CD14-positive monocyte (primary cell): ENCODE data around the gene B4GALT6. TPM values are rescaled to one million over a fixed set of nuclear protein-coding genes. Genes with fewer than 3 reads are reported as not detected.

ENCODE experiments used
- DNase-seq, 3 donors: peaks; one replicate each; pipeline ENCODE4 v3.0.0-alpha.2; 2011 to 2022
- H2AFZ ChIP-seq: 2 replicates; pipeline ENCODE4 v1.6.0; 2012; ENCODE audit warnings: mild to moderate bottlenecking, low read depth, low read length, inconsistent platforms; ENCODE audit not compliant: insufficient read depth, poor library complexity, severe bottlenecking
- H3K27ac ChIP-seq, 2 donors: 1 replicate in 1 of 2; 2 replicates in 1 of 2; pipeline ENCODE4 v1.5.1; 2012 to 2013; ENCODE audit warnings: low read length in 2 of 2, control low read depth in 1 of 2, inconsistent platforms in 1 of 2, low read depth in 1 of 2, mild to moderate bottlenecking in 1 of 2
- H3K27me3 ChIP-seq, 2 donors: one replicate each; pipeline versions ENCODE4 v1.6.0 to v1.6.1; 2011 to 2013; ENCODE audit warnings: low read length in 2 of 2; ENCODE audit not compliant: control insufficient read depth in 2 of 2, insufficient read depth in 2 of 2
- H3K36me3 ChIP-seq, 2 donors: replicated peaks in 1 of 2; 1 replicate in 1 of 2; 2 replicates in 1 of 2; pipeline versions ENCODE4 v1.5.1 to v1.6.1; 2012 to 2013; ENCODE audit warnings: low read length in 2 of 2, control low read depth in 1 of 2, inconsistent platforms in 1 of 2, mild to moderate bottlenecking in 1 of 2; ENCODE audit not compliant: insufficient read depth in 2 of 2, control insufficient read depth in 1 of 2
- H3K4me1 ChIP-seq, 2 donors: 1 replicate in 1 of 2; 2 replicates in 1 of 2; pipeline versions ENCODE4 v1.5.1 to v1.6.1; 2012 to 2013; ENCODE audit warnings: low read length in 2 of 2, control low read depth in 1 of 2, inconsistent platforms in 1 of 2, mild to moderate bottlenecking in 1 of 2, moderate library complexity in 1 of 2; ENCODE audit not compliant: insufficient read depth in 2 of 2, control insufficient read depth in 1 of 2
- H3K4me2 ChIP-seq: replicated peaks from 2 replicates; pipeline ENCODE3; 2012; ENCODE audit warnings: low read length, moderate library complexity, mild to moderate bottlenecking; ENCODE audit not compliant: poor library complexity, severe bottlenecking; ENCODE audit errors: extremely low read depth
- H3K4me3 ChIP-seq, 3 experiments: fragments of 200-600 bp in 1 of 3; sonication (generic) in 1 of 3; replicated peaks in 1 of 3; 1 replicate in 2 of 3; 2 replicates in 1 of 3; pipeline ENCODE4 v1.5.1; 2011 to 2013; ENCODE audit warnings: low read length in 3 of 3, mild to moderate bottlenecking in 3 of 3, control low read depth in 2 of 3, low read depth in 2 of 3, inconsistent platforms in 1 of 3, moderate library complexity in 1 of 3
- H3K79me2 ChIP-seq: 2 replicates; pipeline ENCODE4 v1.6.0; 2012; ENCODE audit warnings: mild to moderate bottlenecking, control low read depth, inconsistent platforms, low read length, moderate library complexity; ENCODE audit not compliant: insufficient read depth
- H3K9ac ChIP-seq: 2 replicates; pipeline ENCODE4 v1.6.0; 2017; ENCODE audit warnings: low read length, mild to moderate bottlenecking; ENCODE audit not compliant: insufficient read depth, poor library complexity, severe bottlenecking
- H3K9me3 ChIP-seq, 2 donors: replicated peaks in 1 of 2; 1 replicate in 1 of 2; 2 replicates in 1 of 2; pipeline versions ENCODE4 v1.5.1 to v1.6.1; 2012 to 2013; ENCODE audit warnings: low read length in 2 of 2, control low read depth in 1 of 2; ENCODE audit not compliant: control insufficient read depth in 1 of 2, insufficient read depth in 1 of 2
- H4K20me1 ChIP-seq: 2 replicates; pipeline ENCODE4 v1.6.0; 2012; ENCODE audit warnings: mild to moderate bottlenecking, low read length, control low read depth, moderate library complexity; ENCODE audit not compliant: insufficient read depth
- H3K27ac Mint-ChIP-seq, 7 donors: one replicate each; pipeline ENCODE4 v1.8.0; 2020; ENCODE audit warnings: mild to moderate bottlenecking in 7 of 7, mixed read lengths in 7 of 7, moderate library complexity in 6 of 7, inconsistent platforms in 2 of 7
- H3K27me3 Mint-ChIP-seq, 3 donors: one replicate each; pipeline ENCODE4 v1.8.0; 2021 to 2022; ENCODE audit warnings: low read depth in 3 of 3, mild to moderate bottlenecking in 3 of 3, mixed read lengths in 3 of 3, moderate library complexity in 3 of 3, inconsistent platforms in 1 of 3
- H3K36me3 Mint-ChIP-seq, 2 donors: one replicate each; pipeline ENCODE4 v1.8.0; 2020; ENCODE audit warnings: mixed read lengths in 2 of 2, inconsistent platforms in 1 of 2, mild to moderate bottlenecking in 1 of 2
- H3K4me1 Mint-ChIP-seq: one replicate; pipeline ENCODE4 v1.8.0; 2020; ENCODE audit warnings: mild to moderate bottlenecking, mixed read lengths
- H3K4me3 Mint-ChIP-seq, 2 donors: one replicate each; pipeline ENCODE4 v1.8.0; 2020; ENCODE audit warnings: mild to moderate bottlenecking in 2 of 2, mixed read lengths in 2 of 2, moderate library complexity in 1 of 2
- H3K9me3 Mint-ChIP-seq, 7 donors: one replicate each; pipeline ENCODE4 v1.8.0; 2020 to 2022; ENCODE audit warnings: mixed read lengths in 7 of 7, mild to moderate bottlenecking in 6 of 7, moderate library complexity in 6 of 7, inconsistent platforms in 2 of 7
- CTCF ChIP-seq: fragments of 200-600 bp; IDR thresholded peaks from one replicate; pipeline ENCODE4 v1.8.0; 2022; ENCODE audit warnings: antibody characterized with exemption, mild to moderate bottlenecking
- WGBS: methylation state at CpG from one replicate; pipeline ENCODE4 v1.1.5; 2013; ENCODE audit warnings: missing lambda C conversion rate; ENCODE audit not compliant: insufficient coverage; 5-methylcytosine and 5-hydroxymethylcytosine counted together
- intact Hi-C, 2 donors: fragments of 100-400 bp; cut with micrococcal nuclease; formaldehyde crosslinking; loops; one replicate each; pipeline versions ENCODE4 v1.15.0 to v1.15.1; 2023
- polyA plus RNA-seq, 3 donors: library from polyadenylated mRNA; depleted of rRNA in 1 of 3; unstranded in 2 of 3; stranded (reverse) in 1 of 3; fragments of 300-500 nt in 2 of 3; fragments of >200 nt in 1 of 3; fragmentation: Illumina TruSeq in 2 of 3; gene quantifications; 1 replicate in 2 of 3; 2 replicates in 1 of 3; pipeline ENCODE4 v1.2.3, GENCODE V29; 2012 to 2021

Gene B4GALT6
- polyA plus RNA-seq, 3 donors: 0.09 to 0.68 (median 0.12) TPM

- Histone ChIP-seq H4K20me1 (no peaks in the 10 kb centered on the region), H3K4me2 (no peak overlapping the region), H3K36me3 (no peaks in the 10 kb centered on the region), H2AFZ (no peak overlapping the region), H3K4me3 (no peak overlapping the region), H3K79me2 (no peaks in the 10 kb centered on the region), H3K27me3 (peaks cover 2 to 15% of the 10 kb centered on the region in 2 donors), H3K4me1 (peaks cover 7% of the 10 kb centered on the region in 2 donors), H3K27ac (no peak overlapping the region), H3K9ac (no peak overlapping the region), H3K9me3 (peaks cover 6 to 10% of the 10 kb centered on the region in 2 donors)
- Mint-ChIP-seq H3K4me3 (no peak overlapping the region), H3K36me3 (no peaks in the 10 kb centered on the region), H3K9me3 (peaks cover 9 to 18% (median 14%) of the 10 kb centered on the region in 7 donors), H3K27me3 (peaks cover 17 to 23% (median 23%) of the 10 kb centered on the region in 3 donors), H3K4me1 (peaks cover 16% of the 10 kb centered on the region), H3K27ac (no peak overlapping the region)
- no peak for DNase-seq
- intact Hi-C loops: loop anchor here in 1 of 2 donors (5.0 kb wide), 1 partner anchor 164 kb away; no protein-coding TSS in a partner anchor
- no peak for TF ChIP-seq CTCF
- WGBS: 67% methylated on average over 3 of the region's 7 CpGs
Measured at GRCh38 chr18:31720867-31721266, 36.5 kb upstream of the B4GALT6 start.

GRCh38 chr18:31719363-31720006 lies 35.1 kb upstream of the B4GALT6 start:
- Histone ChIP-seq H4K20me1 (no peaks in the 10 kb centered on the region), H3K4me2 (no peak overlapping the region), H3K4me3 (no peak overlapping the region), H3K79me2 (no peaks in the 10 kb centered on the region), H3K27ac (no peak overlapping the region), H2AFZ (no peak overlapping the region), H3K4me1 (peaks cover 7% of the 10 kb centered on the region in 2 donors), H3K36me3 (no peaks in the 10 kb centered on the region), H3K27me3 (peaks cover 2 to 14% of the 10 kb centered on the region in 2 donors), H3K9ac (no peak overlapping the region), H3K9me3 (peaks cover 6 to 10% of the 10 kb centered on the region in 2 donors)
- no peak for DNase-seq
- peaks cover 12% of the 10 kb centered on the region for H3K4me1 Mint-ChIP-seq
- H3K27me3 Mint-ChIP-seq: peaks cover 12 to 17% (median 14%) of the 10 kb centered on the region in 3 donors
- no peak overlapping the region for H3K27ac Mint-ChIP-seq
- TF ChIP-seq CTCF: no peak
- intact Hi-C loops: loop anchor here in 1 of 2 donors (5.0 kb wide), 1 partner anchor 162 kb away; no protein-coding TSS in a partner anchor
- peaks cover 9 to 18% (median 14%) of the 10 kb centered on the region in 7 donors for H3K9me3 Mint-ChIP-seq
- no peaks in the 10 kb centered on the region for H3K36me3 Mint-ChIP-seq
- no peak overlapping the region for H3K4me3 Mint-ChIP-seq
- WGBS: 94% methylated on average over 5 of the region's 7 CpGs
